CD4-positive, CD25-positive, alpha-beta regulatory T cell (primary cell): ENCODE data around the gene AAMP. TPM values are rescaled to one million over a fixed set of nuclear protein-coding genes. Genes with fewer than 3 reads are reported as not detected.
"Not testable (repeated sequence)": the region's sequence is repeated elsewhere in the genome, so short reads cannot be mapped to it uniquely, and the experiment has no call there.

ENCODE experiments used
- ATAC-seq, 2 donors: fragments of 150-1000 bp; cut with Tn5 transposase; one replicate each; pipeline ENCODE4 v1.10.0; 2021; ENCODE audit warnings: low read depth in 2 of 2, moderate number of reproducible peaks in 2 of 2, moderate library complexity in 1 of 2
- DNase-seq, 3 donors: peaks; one replicate each; pipeline versions ENCODE4 v3.0.0 to v3.0.0-alpha.2; 2012 to 2022; ENCODE audit warnings: mixed read lengths in 1 of 3
- H3K27ac ChIP-seq: one replicate; pipeline ENCODE4 v1.7.0; 2013; ENCODE audit warnings: mild to moderate bottlenecking, low read length; ENCODE audit not compliant: insufficient read depth, poor library complexity, severe bottlenecking
- H3K27me3 ChIP-seq: one replicate; pipeline ENCODE4 v1.7.0; 2013; ENCODE audit warnings: low read length; ENCODE audit not compliant: control insufficient read depth, insufficient read depth
- H3K36me3 ChIP-seq: one replicate; pipeline ENCODE4 v1.7.0; 2013; ENCODE audit warnings: mild to moderate bottlenecking, low read length, moderate library complexity; ENCODE audit not compliant: control insufficient read depth, insufficient read depth
- H3K4me1 ChIP-seq: 2 replicates; pipeline ENCODE4 v1.7.0; 2013; ENCODE audit warnings: mild to moderate bottlenecking, low read length; ENCODE audit not compliant: insufficient read depth, control insufficient read depth, poor library complexity, severe bottlenecking
- H3K4me3 ChIP-seq: one replicate; pipeline ENCODE4 v1.7.0; 2013; ENCODE audit warnings: low read depth, mild to moderate bottlenecking, low read length, moderate library complexity
- H3K9me3 ChIP-seq, 2 experiments: 1 replicate in 1 of 2; 2 replicates in 1 of 2; pipeline ENCODE4 v1.7.0; 2013; ENCODE audit warnings: low read length in 2 of 2, mild to moderate bottlenecking in 1 of 2, moderate library complexity in 1 of 2; ENCODE audit not compliant: control insufficient read depth in 2 of 2
- H3K27ac Mint-ChIP-seq, 3 donors: one replicate each; pipeline ENCODE4 v1.8.0; 2020 to 2022; ENCODE audit warnings: mild to moderate bottlenecking in 3 of 3, mixed read lengths in 3 of 3, moderate library complexity in 2 of 3
- H3K27me3 Mint-ChIP-seq: one replicate; pipeline ENCODE4 v1.8.0; 2022; ENCODE audit warnings: mild to moderate bottlenecking, mixed read lengths
- H3K36me3 Mint-ChIP-seq: one replicate; pipeline ENCODE4 v1.8.0; 2020; ENCODE audit warnings: mixed read lengths
- H3K4me1 Mint-ChIP-seq, 4 donors: one replicate each; pipeline ENCODE4 v1.8.0; 2020 to 2022; ENCODE audit warnings: mixed read lengths in 4 of 4, mild to moderate bottlenecking in 1 of 4
- H3K4me3 Mint-ChIP-seq, 4 donors: one replicate each; pipeline ENCODE4 v1.8.0; 2020 to 2022; ENCODE audit warnings: mild to moderate bottlenecking in 4 of 4, mixed read lengths in 4 of 4, moderate library complexity in 3 of 4
- H3K9me3 Mint-ChIP-seq, 7 donors: one replicate each; pipeline ENCODE4 v1.8.0; 2020 to 2022; ENCODE audit warnings: mixed read lengths in 7 of 7, mild to moderate bottlenecking in 3 of 7, moderate library complexity in 2 of 7
- polyA plus RNA-seq, 4 donors: library from polyadenylated mRNA; unstranded; fragments of 300-500 nt; fragmentation: Illumina TruSeq; gene quantifications; one replicate each; pipeline ENCODE4 v1.2.3, GENCODE V29; 2021
- total RNA-seq: library from RNA; stranded (reverse); gene quantifications from one replicate; pipeline ENCODE4 v1.2.3, GENCODE V29; 2022

AAMP gene
- 55.8 TPM for total RNA-seq
- 10 to 100 TPM; 84.8 to 92.2 (median 87.8) TPM for polyA plus RNA-seq

GRCh38 chr2:218269900-218270720, at the start of gene AAMP, which contains the start of gene PNKD:
TSS of gene AAMP (minus strand) at chr2:218270137. CDS start at chr2:218270086, 51 bp downstream.
TSS of gene PNKD (plus strand) at chr2:218270519. CDS start at chr2:218270536, 17 bp downstream.
- Mint-ChIP-seq H3K4me3 (peak within 1 kb of the TSS; percentile 88 to 95 (median 93)), H3K36me3 (peaks cover 30% of the 10 kb centered on the region), H3K4me1 (peaks cover 4 to 57% (median 42%) of the 10 kb centered on the region in 4 donors), H3K9me3 (no peaks in the 10 kb centered on the region), H3K27ac (peak within 1 kb of the TSS; percentile 90 to 94 (median 92)), H3K27me3 (no peaks in the 10 kb centered on the region)
- peak; percentile 100 for DNase-seq
- peak within 1 kb of the TSS; percentile 80 for H3K27ac ChIP-seq
- H3K4me1 ChIP-seq: peaks cover 39% of the 10 kb centered on the region
- peak; percentile 93 to 95 for ATAC-seq
- no peaks in the 10 kb centered on the region for H3K9me3 ChIP-seq
- peak within 1 kb of the TSS; percentile 93 for H3K4me3 ChIP-seq
- peaks cover 43% of the 10 kb centered on the region for H3K36me3 ChIP-seq
- H3K27me3 ChIP-seq: no peaks in the 10 kb centered on the region

- H3K4me3 Mint-ChIP-seq: no peak overlapping the region
- no peaks in the 10 kb centered on the region for H3K9me3 ChIP-seq
- DNase-seq (no peak), ATAC-seq (no peak)
- H3K9me3 Mint-ChIP-seq: peaks cover 0 to 2% (median 0%) of the 10 kb centered on the region in 7 donors
- H3K27ac Mint-ChIP-seq: peak overlapping the region in 2 of 3 donors; percentile 65 to 100
- peaks cover 26% of the 10 kb centered on the region for H3K4me1 ChIP-seq
- peaks cover 6 to 61% (median 38%) of the 10 kb centered on the region in 4 donors for H3K4me1 Mint-ChIP-seq
- H3K27me3 ChIP-seq: no peaks in the 10 kb centered on the region
- H3K36me3 ChIP-seq: no peaks in the 10 kb centered on the region
- peaks cover under 1% of the 10 kb centered on the region for H3K27me3 Mint-ChIP-seq
- H3K36me3 Mint-ChIP-seq: peaks cover 16% of the 10 kb centered on the region
- H3K4me3 ChIP-seq: no peak overlapping the region
- H3K27ac ChIP-seq: no peak overlapping the region
Observed at GRCh38 chr2:218318241-218318640, 48.3 kb upstream of the AAMP start.

- Mint-ChIP-seq H3K9me3 (peaks cover 0 to 2% (median 0%) of the 10 kb centered on the region in 7 donors), H3K27ac (peak overlapping the region; percentile 3 to 100 (median 99)), H3K4me3 (peak overlapping the region in 2 of 4 donors; percentile 31 to 90), H3K36me3 (peaks cover 16% of the 10 kb centered on the region), H3K27me3 (no peaks in the 10 kb centered on the region), H3K4me1 (peaks cover 6 to 61% (median 38%) of the 10 kb centered on the region in 4 donors)
- no peaks in the 10 kb centered on the region for H3K9me3 ChIP-seq
- peaks cover 23% of the 10 kb centered on the region for H3K4me1 ChIP-seq
- no peaks in the 10 kb centered on the region for H3K27me3 ChIP-seq
- H3K4me3 ChIP-seq: peak overlapping the region; percentile 19
- H3K36me3 ChIP-seq: no peaks in the 10 kb centered on the region
- DNase-seq: no peak
- H3K27ac ChIP-seq: no peak overlapping the region
- no peak for ATAC-seq
Observed at GRCh38 chr2:218317835-218318234, 47.9 kb upstream of the AAMP start.

- H3K4me3 ChIP-seq: peak overlapping the region; percentile 60
- no peak overlapping the region for H3K27ac ChIP-seq
Observed at GRCh38 chr2:218317303-218317630, 47.3 kb upstream of the AAMP start.

GRCh38 chr2:218315397-218315796, 45.5 kb upstream of the AAMP start:
- ATAC-seq: no peak
- Histone ChIP-seq H3K27me3 (no peaks in the 10 kb centered on the region), H3K9me3 (no peaks in the 10 kb centered on the region), H3K27ac (no peak overlapping the region), H3K4me3 (no peak overlapping the region), H3K36me3 (no peaks in the 10 kb centered on the region), H3K4me1 (peaks cover 21% of the 10 kb centered on the region)
- Mint-ChIP-seq H3K27ac (peak overlapping the region in 2 of 3 donors; percentile 99 to 100), H3K27me3 (no peaks in the 10 kb centered on the region), H3K4me1 (peaks cover 6 to 41% (median 28%) of the 10 kb centered on the region in 4 donors), H3K4me3 (peak overlapping the region in 2 of 4 donors; percentile 44 to 68), H3K36me3 (peaks cover 16% of the 10 kb centered on the region), H3K9me3 (peaks cover 0 to 2% (median 0%) of the 10 kb centered on the region in 7 donors)
- no peak for DNase-seq

More at GRCh38 chr2:218317303-218317630, 47.3 kb upstream of the AAMP start:
- peak overlapping the region in 3 of 4 donors; percentile 31 to 90 (median 45) for H3K4me3 Mint-ChIP-seq
- Histone ChIP-seq H3K36me3 (no peaks in the 10 kb centered on the region), H3K27me3 (no peaks in the 10 kb centered on the region), H3K4me1 (peaks cover 21% of the 10 kb centered on the region), H3K9me3 (no peaks in the 10 kb centered on the region)
- peaks cover 6 to 57% (median 33%) of the 10 kb centered on the region in 4 donors for H3K4me1 Mint-ChIP-seq
- no peak for ATAC-seq
- H3K9me3 Mint-ChIP-seq: peaks cover 0 to 2% (median 0%) of the 10 kb centered on the region in 7 donors
- H3K27ac Mint-ChIP-seq: peak overlapping the region; percentile 3 to 100 (median 99)
- H3K27me3 Mint-ChIP-seq: no peaks in the 10 kb centered on the region
- H3K36me3 Mint-ChIP-seq: peaks cover 16% of the 10 kb centered on the region
- no peak for DNase-seq

- not testable (repeated sequence) for H3K27me3 ChIP-seq, ATAC-seq, H3K4me3 ChIP-seq, H3K9me3 Mint-ChIP-seq, DNase-seq, H3K9me3 ChIP-seq, H3K4me3 Mint-ChIP-seq, H3K36me3 ChIP-seq, H3K27ac ChIP-seq, H3K27me3 Mint-ChIP-seq
- peaks cover 21% of the 10 kb centered on the region for H3K4me1 ChIP-seq
- peaks cover 13% of the 10 kb centered on the region for H3K36me3 Mint-ChIP-seq
- peaks cover 6 to 36% (median 26%) of the 10 kb centered on the region in 4 donors for H3K4me1 Mint-ChIP-seq
- H3K27ac Mint-ChIP-seq: peak overlapping the region in 2 of 3 donors; percentile 20 to 100
Observed at GRCh38 chr2:218314764-218315163, 44.8 kb upstream of the AAMP start.

- H3K4me1 ChIP-seq: peaks cover 21% of the 10 kb centered on the region
- no peak overlapping the region for H3K4me3 ChIP-seq
- H3K27me3 Mint-ChIP-seq: no peaks in the 10 kb centered on the region
- no peaks in the 10 kb centered on the region for H3K9me3 ChIP-seq
- H3K27ac Mint-ChIP-seq: no peak overlapping the region
- peaks cover 0 to 2% (median 0%) of the 10 kb centered on the region in 7 donors for H3K9me3 Mint-ChIP-seq
- DNase-seq: no peak
- ATAC-seq: no peak
- H3K36me3 ChIP-seq: no peaks in the 10 kb centered on the region
- H3K36me3 Mint-ChIP-seq: peaks cover 7% of the 10 kb centered on the region
- H3K4me1 Mint-ChIP-seq: peaks cover 6 to 29% (median 24%) of the 10 kb centered on the region in 4 donors
- no peak overlapping the region for H3K4me3 Mint-ChIP-seq
- H3K27ac ChIP-seq: no peak overlapping the region
- H3K27me3 ChIP-seq: no peaks in the 10 kb centered on the region
Observed at GRCh38 chr2:218313356-218313755, 43.4 kb upstream of the AAMP start.
